GM18499 (cell line): ENCODE results near the gene ADSS1.
"Not testable (repeated sequence)": the region's sequence is repeated elsewhere in the genome, so short reads cannot be mapped to it uniquely, and the experiment has no call there.

ENCODE experiments used
- ATAC-seq: cut with Tn5 transposase; IDR thresholded peaks from one replicate; pipeline ENCODE4 v1.9.1; 2021; ENCODE audit warnings: moderate number of reproducible peaks; ENCODE audit not compliant: insufficient read depth, unreplicated experiment

ADSS1 gene

GRCh38 chr14:104743461-104744380, 19.7 kb downstream of the ADSS1 start:
- no peak for ATAC-seq

- ATAC-seq: no peak
Observed at GRCh38 chr14:104744484-104744883, 20.5 kb downstream of the ADSS1 start.

DNA sequence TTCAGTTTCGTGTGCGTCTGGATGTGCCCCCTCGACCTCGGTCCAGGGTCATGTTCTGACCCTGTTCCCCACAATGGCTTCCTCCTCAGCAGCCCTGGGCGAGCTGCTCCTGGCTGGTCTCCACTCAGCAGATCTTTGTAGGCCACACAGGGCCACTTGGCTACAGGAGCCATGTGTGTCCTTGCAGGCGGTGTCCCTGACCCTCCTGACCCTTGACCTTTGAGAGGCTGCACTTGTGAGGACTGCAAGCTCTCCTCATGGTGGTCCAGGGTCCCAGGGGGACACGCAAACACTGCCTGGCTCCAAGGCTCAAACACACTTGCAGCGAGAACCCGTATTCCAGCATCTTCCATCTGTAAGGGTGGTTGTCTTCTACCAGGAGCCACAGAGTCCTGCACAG, 21.4 kb downstream of the ADSS1 start:
- no peak for ATAC-seq

- no peak for ATAC-seq
Observed at GRCh38 chr14:104746071-104746545, 22.1 kb downstream of the ADSS1 start.

DNA sequence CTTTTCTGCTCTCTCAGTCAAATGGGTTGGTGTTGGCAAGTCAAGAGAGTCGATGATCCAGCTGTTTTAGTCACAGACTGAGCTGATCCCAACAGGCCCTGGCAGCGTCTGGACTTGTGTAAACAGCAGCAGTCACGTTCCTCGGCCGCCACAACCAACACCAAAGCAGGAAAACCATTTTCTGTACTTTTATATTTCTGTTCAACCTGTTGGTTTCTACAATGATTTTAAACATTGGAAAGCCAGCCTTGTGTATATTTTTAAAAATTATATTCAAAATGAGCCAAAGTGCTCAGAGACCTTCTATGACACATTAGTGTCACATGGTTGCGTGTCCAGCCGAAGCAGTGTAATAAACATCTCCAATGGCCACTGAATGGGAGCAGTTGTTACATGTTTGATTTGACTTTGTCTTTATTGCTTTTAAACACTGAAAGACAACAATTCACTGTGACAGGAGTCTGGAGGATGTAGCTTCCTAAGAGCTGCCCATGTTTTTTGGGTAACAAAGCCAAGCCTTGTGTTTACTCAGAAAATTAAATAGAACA, 23.0 kb downstream of the ADSS1 start:
- no peak for ATAC-seq

DNA sequence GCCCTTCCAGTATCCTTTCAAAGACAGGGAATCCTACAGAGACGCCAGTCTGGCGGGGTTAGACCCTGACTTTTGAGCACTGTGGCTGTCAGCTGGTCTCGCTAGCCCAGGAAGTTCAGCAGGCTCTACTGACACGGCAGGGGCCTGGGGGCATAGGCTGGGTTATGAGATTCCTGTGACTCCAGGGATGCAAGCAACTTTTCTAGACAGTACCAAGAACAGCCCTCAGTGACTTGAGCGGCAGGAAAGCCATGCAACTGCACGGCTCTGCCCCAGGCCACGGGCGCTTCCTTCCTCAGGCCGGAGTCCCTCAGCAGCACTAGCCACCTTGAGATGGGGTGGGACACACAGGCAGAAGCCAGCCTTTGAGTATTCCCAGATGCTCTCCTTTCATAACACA, 23.8 kb downstream of the ADSS1 start:
- ATAC-seq: no peak

DNA sequence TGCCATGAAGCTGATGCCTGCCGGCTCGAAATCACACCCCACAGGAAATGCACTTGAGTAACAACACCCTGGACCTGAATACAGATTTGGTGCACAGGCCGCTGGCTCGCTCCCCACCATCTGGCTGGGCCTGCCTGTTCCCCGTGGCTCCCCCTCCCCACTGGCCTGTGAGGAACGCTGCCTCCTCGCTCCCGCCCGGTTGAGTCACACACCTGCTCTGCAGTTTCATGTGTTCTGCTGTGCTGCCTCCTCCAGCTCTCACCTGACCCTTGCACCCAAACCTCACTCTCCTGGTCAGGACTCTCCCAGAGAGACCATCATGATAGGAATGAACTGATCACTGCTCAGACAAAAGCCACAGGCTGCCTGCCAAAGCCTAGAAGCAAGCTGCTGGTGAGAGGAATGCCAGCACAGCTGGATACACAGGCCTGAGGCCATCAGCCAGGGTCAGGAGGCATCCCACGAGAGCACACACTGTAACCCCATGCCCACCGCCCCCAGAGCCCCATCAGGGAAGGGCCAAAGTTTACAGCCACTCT, 25.2 kb downstream of the ADSS1 start:
- ATAC-seq: no peak

DNA sequence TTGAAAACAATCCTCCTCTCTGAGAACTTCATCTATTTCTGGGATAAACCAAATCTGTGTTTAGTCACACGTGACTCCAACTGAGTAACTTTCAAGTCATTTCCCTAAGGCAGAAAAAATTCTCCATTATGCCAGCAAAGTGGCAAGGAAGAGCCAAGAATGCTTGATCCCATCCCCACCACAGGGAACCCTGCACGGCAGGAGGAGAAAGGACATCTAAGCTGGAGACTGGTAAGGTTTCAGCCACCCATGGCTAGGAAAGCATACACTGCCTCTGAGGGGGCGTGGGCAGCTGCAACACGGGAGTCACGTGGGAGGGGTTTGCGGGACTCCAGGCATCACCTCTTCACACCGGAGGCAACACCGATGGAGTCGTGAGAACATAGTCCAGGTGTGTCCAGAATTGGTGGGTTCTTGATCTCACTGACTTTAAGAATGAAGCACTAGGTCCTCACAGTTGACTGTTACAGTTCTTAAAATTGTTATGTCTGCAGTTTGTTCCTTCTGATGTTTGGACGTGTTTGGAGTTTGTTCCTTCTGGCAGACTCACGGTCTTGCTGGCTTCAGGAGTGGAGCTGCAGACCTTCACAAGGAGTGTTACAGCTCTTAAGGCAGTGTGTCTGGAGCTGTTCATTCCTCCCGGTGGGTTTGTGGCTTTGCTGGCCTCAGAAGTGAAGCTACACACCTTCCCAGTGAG, 26.2 kb downstream of the ADSS1 start:
- no peak for ATAC-seq

- ATAC-seq: not testable (repeated sequence)
Observed at GRCh38 chr14:104750753-104751057, 26.7 kb downstream of the ADSS1 start.

GRCh38 chr14:104751539-104752422, 27.8 kb downstream of the ADSS1 start:
- no peak for ATAC-seq

GRCh38 chr14:104752423-104752734, 28.4 kb downstream of the ADSS1 start:
- ATAC-seq: peak; percentile 49

DNA sequence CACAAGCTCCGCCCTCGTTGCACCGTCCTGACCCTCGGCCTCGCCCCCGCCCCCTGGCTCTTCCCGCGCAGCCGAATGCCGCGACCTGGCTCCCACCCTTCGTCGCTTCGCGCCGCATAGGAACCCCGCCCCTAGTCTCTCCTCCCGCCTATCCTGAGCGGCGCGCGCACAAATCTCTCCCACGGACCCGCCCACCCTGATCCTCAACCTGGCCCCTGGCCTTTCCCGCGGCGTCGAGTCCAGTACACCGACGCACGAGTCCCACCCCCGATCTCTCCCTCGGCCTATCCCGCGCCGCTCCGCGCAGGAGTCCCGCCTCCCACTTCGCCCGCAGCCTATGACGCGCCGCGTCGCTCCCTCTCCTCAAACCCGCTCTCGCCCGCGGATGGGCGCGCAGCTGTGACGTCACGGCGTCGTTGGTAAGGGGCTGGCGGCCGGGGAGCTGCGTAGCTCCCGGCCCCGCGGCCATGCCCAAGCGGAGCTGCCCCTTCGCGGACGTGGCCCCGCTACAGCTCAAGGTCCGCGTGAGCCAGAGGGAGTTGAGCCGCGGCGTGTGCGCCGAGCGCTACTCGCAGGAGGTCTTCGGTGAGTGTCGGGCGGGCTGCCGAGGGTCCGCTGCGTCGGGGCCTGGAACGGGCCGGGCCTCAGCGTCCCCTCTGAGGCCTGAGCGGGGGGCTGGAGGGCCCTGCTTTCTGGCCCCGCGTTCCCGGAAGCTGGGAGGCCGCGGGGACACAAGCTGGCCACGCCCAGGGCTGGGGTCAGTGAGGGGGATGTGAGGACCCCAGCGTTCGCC, 28.9 kb downstream of the ADSS1 start, which contains the start of gene SIVA1:
Gene SIVA1, plus strand, starts transcription at position 413 of the 793 bp plus-strand sequence. Its CDS starts 55 bp downstream, at position 468.
- peak; percentile 87 for ATAC-seq

DNA sequence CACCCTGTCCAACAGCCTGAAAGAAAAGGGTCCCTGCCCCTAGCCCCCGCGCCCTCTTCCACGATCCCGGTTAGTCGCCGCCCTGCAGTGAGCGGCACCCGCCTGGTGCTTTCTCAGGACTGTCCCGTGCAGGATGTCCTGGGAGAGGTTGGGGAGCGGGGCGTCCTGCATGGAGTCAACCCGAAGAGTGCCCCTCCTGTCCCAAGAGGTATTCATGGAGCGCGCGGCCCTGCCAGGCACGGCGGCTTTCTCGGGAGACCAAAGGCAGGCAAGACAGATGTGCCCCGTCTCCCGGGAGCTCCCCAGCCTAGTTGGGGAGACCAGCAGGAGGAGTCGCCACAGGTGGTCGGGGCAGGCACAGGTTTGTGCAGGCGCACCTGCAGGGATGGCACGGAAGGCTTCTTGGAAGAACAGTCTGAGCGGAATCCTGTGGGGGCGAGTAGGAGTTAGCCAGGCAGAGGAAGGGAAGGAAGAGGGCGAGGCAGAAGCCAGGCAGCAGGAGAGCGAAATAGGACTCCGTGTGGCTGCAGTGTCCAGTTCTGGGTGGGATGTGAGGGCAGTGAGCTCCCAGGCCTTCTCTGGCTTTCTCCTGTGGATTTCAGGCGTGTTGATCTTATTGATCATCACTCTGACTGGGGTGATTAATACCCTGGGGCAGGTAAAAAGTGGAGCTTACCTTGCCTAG, 29.6 kb downstream of the ADSS1 start:
- ATAC-seq: no peak

DNA sequence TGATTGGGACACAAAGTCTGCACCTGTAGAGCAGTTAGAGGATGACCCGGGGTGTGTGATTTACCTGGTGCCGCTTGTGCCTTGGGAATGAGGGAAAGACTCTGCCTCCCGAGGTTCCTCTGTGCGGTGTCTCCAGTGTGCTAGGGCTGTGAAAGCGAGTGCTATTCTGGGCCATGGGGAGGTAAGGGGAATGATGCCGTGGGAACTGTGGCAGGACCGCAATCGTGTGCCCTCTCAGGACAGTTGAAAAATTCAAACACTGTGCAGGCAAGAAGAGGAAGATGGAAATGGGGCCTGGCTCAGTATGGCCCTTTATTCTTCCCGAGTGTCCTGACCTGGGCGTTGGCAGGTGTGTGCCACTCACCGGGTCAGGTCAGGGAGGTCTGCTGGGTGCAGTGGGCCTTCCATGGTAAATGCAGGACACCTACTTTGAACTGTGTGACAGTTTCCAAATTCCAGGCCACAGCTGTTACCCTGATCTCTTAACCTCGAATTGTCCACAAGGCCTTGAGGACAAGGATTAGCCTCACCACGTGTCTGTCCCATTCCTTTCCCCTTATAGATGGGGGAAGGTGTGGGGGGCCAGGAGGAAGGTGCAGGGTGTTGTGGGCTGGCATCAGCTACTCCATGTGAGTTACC, 30.3 kb downstream of the ADSS1 start:
- no peak for ATAC-seq

DNA sequence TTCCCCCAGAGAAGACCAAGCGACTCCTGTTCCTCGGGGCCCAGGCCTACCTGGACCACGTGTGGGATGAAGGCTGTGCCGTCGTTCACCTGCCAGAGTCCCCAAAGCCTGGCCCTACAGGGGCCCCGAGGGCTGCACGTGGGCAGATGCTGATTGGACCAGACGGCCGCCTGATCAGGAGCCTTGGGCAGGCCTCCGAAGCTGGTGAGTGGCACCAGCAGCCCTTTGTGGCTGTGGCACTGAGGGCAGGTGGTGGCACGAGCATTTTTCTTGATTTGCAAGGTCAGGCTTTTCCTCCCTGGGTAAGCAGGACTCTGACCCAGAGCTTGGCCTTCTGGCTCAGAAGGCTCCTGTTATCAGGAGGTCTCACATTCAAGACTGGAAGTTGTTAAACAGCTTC, 31.6 kb downstream of the ADSS1 start:
- no peak for ATAC-seq

DNA sequence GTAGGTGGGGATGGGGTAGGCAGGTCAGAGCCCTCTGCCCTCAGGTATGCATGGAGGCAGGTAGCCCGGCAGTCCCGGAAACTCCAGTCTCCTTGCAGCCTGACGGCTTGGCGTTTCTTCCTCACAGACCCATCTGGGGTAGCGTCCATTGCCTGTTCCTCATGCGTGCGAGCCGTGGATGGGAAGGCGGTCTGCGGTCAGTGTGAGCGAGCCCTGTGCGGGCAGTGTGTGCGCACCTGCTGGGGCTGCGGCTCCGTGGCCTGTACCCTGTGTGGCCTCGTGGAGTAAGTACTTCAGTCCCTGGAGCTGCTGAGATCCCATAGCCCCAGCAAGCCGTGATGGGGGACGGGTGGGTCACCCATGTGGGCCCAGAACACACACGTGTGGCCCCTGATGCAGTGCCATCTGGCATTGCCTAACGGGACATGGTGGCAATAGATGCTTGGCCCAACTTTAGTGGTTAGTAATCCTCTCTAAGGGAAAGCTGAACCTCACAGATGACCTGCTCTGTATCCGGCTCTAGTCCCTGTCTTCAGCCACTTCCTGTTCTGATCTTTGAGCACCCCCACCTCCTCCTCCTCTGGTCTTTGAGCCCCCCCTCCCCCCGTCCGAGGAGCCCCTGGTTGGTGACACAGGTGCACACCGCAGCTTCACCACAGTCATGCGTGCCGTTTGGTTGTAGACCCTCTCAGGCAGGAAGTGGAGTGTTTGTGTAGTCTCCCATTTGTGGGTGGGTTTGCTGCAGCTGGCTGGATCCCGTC, 32.6 kb downstream of the ADSS1 start:
- no peak for ATAC-seq

- no peak for ATAC-seq
Observed at GRCh38 chr14:104757238-104757585, 33.2 kb downstream of the ADSS1 start.
